Neural cell (in vitro differentiated cells): ENCODE data around the gene DCC. TPM values are rescaled to one million over a fixed set of nuclear protein-coding genes. Genes with fewer than 3 reads are reported as not detected.

Experiments used
- H2AFZ ChIP-seq: fragments of 200-600, 300-800 bp; sonication (generic), shearing (Covaris generic); 2 replicates; pipeline ENCODE4 v1.6.0; 2014; ENCODE audit warnings: low read depth, mild to moderate bottlenecking, antibody characterized with exemption, low read length, moderate library complexity
- H3F3A ChIP-seq: fragments of 200-600 bp; shearing (Covaris generic); 2 replicates; pipeline ENCODE4 v1.6.1; 2016; ENCODE audit warnings: mild to moderate bottlenecking, moderate library complexity, mixed read lengths, antibody characterized with exemption, low read length; ENCODE audit not compliant: insufficient read depth, poor library complexity, severe bottlenecking
- H3K27ac ChIP-seq: fragments of 200-600, 300-800 bp; sonication (generic), shearing (Covaris generic); 2 replicates; pipeline ENCODE4 v1.5.1; 2014; ENCODE audit warnings: mild to moderate bottlenecking, low read length, moderate library complexity
- H3K27me3 ChIP-seq: fragments of 300-800, 200-600 bp; sonication (generic), shearing (Covaris generic); 2 replicates; pipeline ENCODE4 v1.6.0; 2014; ENCODE audit warnings: mild to moderate bottlenecking, low read depth, low read length, moderate library complexity; ENCODE audit not compliant: insufficient read depth
- H3K36me3 ChIP-seq: fragments of 300-800, 200-600 bp; sonication (generic), shearing (Covaris generic); 2 replicates; pipeline ENCODE4 v1.5.1; 2014; ENCODE audit warnings: mild to moderate bottlenecking, antibody characterized with exemption, low read length, moderate library complexity; ENCODE audit not compliant: insufficient read depth
- H3K4me2 ChIP-seq: fragments of 300-800, 200-600 bp; sonication (generic), shearing (Covaris generic); 2 replicates; pipeline ENCODE4 v1.6.0; 2014; ENCODE audit warnings: mild to moderate bottlenecking, low read length
- H3K4me3 ChIP-seq: fragments of 300-800, 200-600 bp; sonication (generic), shearing (Covaris generic); 2 replicates; pipeline ENCODE4 v1.5.1; 2014; ENCODE audit warnings: mild to moderate bottlenecking, low read length, moderate library complexity
- H3K79me2 ChIP-seq: fragments of 200-600 bp; shearing (Covaris generic); replicated peaks from 2 replicates; pipeline ENCODE4 v1.6.0; 2014; ENCODE audit warnings: mild to moderate bottlenecking, low read length, moderate library complexity; ENCODE audit not compliant: insufficient read depth
- H3K9ac ChIP-seq: fragments of 300-800, 200-600 bp; sonication (generic), shearing (Covaris generic); 2 replicates; pipeline ENCODE4 v1.6.1; 2016; ENCODE audit warnings: mild to moderate bottlenecking, low read length, mixed read lengths
- H3K9me2 ChIP-seq: fragments of 200-600 bp; shearing (Covaris generic); 2 replicates; pipeline ENCODE4 v1.6.1; 2016; ENCODE audit warnings: mild to moderate bottlenecking, low read length, mixed read lengths; ENCODE audit not compliant: insufficient read depth
- H3K9me3 ChIP-seq: fragments of 200-600, 300-800 bp; sonication (generic), shearing (Covaris generic); 2 replicates; pipeline ENCODE4 v1.6.1; 2016; ENCODE audit warnings: mild to moderate bottlenecking, mixed run types, low read length, moderate library complexity, mixed read lengths
- H4K20me1 ChIP-seq: fragments of 200-600 bp; shearing (Covaris generic); 2 replicates; pipeline ENCODE4 v1.6.1; 2016; ENCODE audit warnings: mild to moderate bottlenecking, mixed run types; ENCODE audit not compliant: insufficient read depth
- EP300 ChIP-seq: fragments of 450-650 bp; conservative IDR thresholded peaks from 2 replicates; pipeline ENCODE4 v1.6.1; 2014; ENCODE audit warnings: antibody characterized with exemption, mild to moderate bottlenecking, moderate library complexity; ENCODE audit not compliant: poor library complexity, severe bottlenecking
- EZH2 ChIP-seq: fragments of 200-600, 300-800 bp; shearing (Covaris generic), sonication (generic); IDR thresholded peaks from 2 replicates; pipeline ENCODE4 v1.6.1; 2014; ENCODE audit warnings: antibody characterized with exemption, low read length, borderline replicate concordance, mild to moderate bottlenecking; ENCODE audit not compliant: insufficient read depth, poor library complexity, severe bottlenecking
- MXI1 ChIP-seq: fragments of 450-650 bp; conservative IDR thresholded peaks from 2 replicates; pipeline ENCODE4 v1.6.1; 2014; ENCODE audit warnings: antibody characterized with exemption, mild to moderate bottlenecking; ENCODE audit not compliant: poor library complexity, severe bottlenecking
- POLR2AphosphoS5 ChIP-seq: IDR thresholded peaks from 2 replicates; pipeline ENCODE4 v1.6.1; 2012
- RAD21 ChIP-seq: fragments of 450-650 bp; conservative IDR thresholded peaks from 2 replicates; pipeline ENCODE4 v1.6.1; 2014; ENCODE audit warnings: antibody characterized with exemption, mild to moderate bottlenecking, moderate library complexity
- REST ChIP-seq: IDR thresholded peaks from 2 replicates; pipeline ENCODE4 v1.6.1; 2012; ENCODE audit warnings: borderline replicate concordance
- SMC3 ChIP-seq: fragments of 450-650 bp; conservative IDR thresholded peaks from 2 replicates; pipeline ENCODE4 v1.6.1; 2014; ENCODE audit warnings: antibody characterized with exemption, mild to moderate bottlenecking, moderate library complexity; ENCODE audit not compliant: poor library complexity
- TAF1 ChIP-seq: IDR thresholded peaks from 2 replicates; pipeline ENCODE4 v1.6.1; 2012; ENCODE audit warnings: low read depth
- polyA plus RNA-seq: library from polyadenylated mRNA; depleted of rRNA; stranded (reverse); fragments of >200 nt; gene quantifications from 2 replicates; pipeline ENCODE4 v1.2.3, GENCODE V29; 2014
- TF ChIP-seq, protein P1 (sequence below): fragments of 450-650 bp; IDR thresholded peaks from 2 replicates; pipeline ENCODE4 v1.5.1; 2014; ENCODE audit warnings: antibody characterized with exemption, mild to moderate bottlenecking, moderate library complexity; ENCODE audit not compliant: poor library complexity, severe bottlenecking

The DCC gene
- polyA plus RNA-seq, 1 donor from 2014 or later = 40.7 TPM

DNA sequence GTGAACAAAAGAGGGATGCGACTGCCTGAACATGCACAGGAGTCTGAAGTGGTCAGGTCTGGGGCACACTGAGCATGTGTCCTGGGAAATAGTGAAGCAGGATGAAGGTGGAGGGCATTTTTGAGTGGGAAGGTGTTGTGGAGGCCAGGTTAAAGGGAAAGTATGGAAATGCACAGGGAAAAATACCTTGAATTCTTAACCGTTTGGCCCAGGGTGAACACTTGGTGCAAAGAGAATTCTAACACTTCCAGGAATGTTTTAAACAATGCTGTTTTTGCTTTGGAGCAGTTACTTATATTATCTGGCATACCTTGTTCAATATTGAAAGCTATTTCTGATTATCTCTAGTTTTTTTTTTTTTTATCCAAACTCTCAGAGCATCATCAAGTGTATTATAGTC is 623.5 kb downstream of the DCC start:
- no peak overlapping the region for H3K9ac ChIP-seq
- no peaks in the 10 kb centered on the region for H3K9me2 ChIP-seq
- no peaks in the 10 kb centered on the region for H3F3A ChIP-seq
- no peak overlapping the region for H3K27ac ChIP-seq
- no peak for TF ChIP-seq POLR2AphosphoS5
- no peak for TF ChIP-seq TAF1
- no peak for TF ChIP-seq SMC3
- TF ChIP-seq RAD21 = no peak
- no peak for TF ChIP-seq EZH2
- no peak for TF ChIP-seq REST
- TF ChIP-seq EP300 = no peak
- TF ChIP-seq MXI1 = no peak
- TF ChIP-seq, protein P1, sequence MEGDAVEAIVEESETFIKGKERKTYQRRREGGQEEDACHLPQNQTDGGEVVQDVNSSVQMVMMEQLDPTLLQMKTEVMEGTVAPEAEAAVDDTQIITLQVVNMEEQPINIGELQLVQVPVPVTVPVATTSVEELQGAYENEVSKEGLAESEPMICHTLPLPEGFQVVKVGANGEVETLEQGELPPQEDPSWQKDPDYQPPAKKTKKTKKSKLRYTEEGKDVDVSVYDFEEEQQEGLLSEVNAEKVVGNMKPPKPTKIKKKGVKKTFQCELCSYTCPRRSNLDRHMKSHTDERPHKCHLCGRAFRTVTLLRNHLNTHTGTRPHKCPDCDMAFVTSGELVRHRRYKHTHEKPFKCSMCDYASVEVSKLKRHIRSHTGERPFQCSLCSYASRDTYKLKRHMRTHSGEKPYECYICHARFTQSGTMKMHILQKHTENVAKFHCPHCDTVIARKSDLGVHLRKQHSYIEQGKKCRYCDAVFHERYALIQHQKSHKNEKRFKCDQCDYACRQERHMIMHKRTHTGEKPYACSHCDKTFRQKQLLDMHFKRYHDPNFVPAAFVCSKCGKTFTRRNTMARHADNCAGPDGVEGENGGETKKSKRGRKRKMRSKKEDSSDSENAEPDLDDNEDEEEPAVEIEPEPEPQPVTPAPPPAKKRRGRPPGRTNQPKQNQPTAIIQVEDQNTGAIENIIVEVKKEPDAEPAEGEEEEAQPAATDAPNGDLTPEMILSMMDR = no peak
- no peaks in the 10 kb centered on the region for H3K36me3 ChIP-seq
- H3K4me2 ChIP-seq = no peak overlapping the region
- no peaks in the 10 kb centered on the region for H3K9me3 ChIP-seq
- no peaks in the 10 kb centered on the region for H3K79me2 ChIP-seq
- H3K4me3 ChIP-seq = no peak overlapping the region
- H4K20me1 ChIP-seq = no peaks in the 10 kb centered on the region
- no peak overlapping the region for H2AFZ ChIP-seq
- no peaks in the 10 kb centered on the region for H3K27me3 ChIP-seq

DNA sequence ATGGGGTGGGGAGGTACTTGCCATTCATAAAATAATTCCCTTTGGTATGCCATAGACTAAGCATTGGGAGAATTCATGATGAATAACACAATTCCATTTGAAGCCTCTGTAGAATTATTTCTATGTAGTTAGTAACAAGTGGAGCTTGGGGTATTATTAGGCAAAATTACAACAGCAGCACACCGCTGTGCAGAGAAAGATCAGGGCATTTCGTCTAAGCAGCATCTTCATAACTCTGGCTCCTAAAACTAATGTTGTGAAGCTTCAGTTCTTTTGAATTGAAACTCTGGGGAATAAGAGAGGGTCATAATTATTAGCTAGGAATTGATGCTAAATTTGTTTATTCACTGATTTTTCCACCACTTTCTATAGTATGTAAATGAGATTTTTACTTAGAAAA is 630.7 kb downstream of the DCC start:
- no peaks in the 10 kb centered on the region for H3K36me3 ChIP-seq
- no peaks in the 10 kb centered on the region for H3K9me2 ChIP-seq
- H3K27me3 ChIP-seq = no peaks in the 10 kb centered on the region
- no peak overlapping the region for H3K4me2 ChIP-seq
- H3K27ac ChIP-seq = no peak overlapping the region
- H3K9ac ChIP-seq = no peak overlapping the region
- no peaks in the 10 kb centered on the region for H4K20me1 ChIP-seq
- H3K9me3 ChIP-seq = no peaks in the 10 kb centered on the region
- H3K4me3 ChIP-seq = no peak overlapping the region
- no peak overlapping the region for H2AFZ ChIP-seq
- peak; percentile 3 for TF ChIP-seq REST
- TF ChIP-seq EZH2 = no peak
- H3K79me2 ChIP-seq = no peaks in the 10 kb centered on the region
- H3F3A ChIP-seq = no peaks in the 10 kb centered on the region
